K562 (cell line): ENCODE measurements around the gene CCDC71L. TPM values are rescaled to one million over a fixed set of nuclear protein-coding genes. Genes with fewer than 3 reads are reported as not detected.
A peak's percentile ranks its signal among the peaks of the same experiment; 100 is the strongest.

Experiments used
- ARID2 ChIP-seq: fragments of 450-650 bp; IDR thresholded peaks from 2 replicates; pipeline ENCODE4 v1.6.1; 2017; ENCODE audit warnings: antibody characterized with exemption, mild to moderate bottlenecking
- BRD9 ChIP-seq: fragments of 450-650 bp; IDR thresholded peaks from 2 replicates; pipeline ENCODE4 v1.6.1; 2018; ENCODE audit warnings: low read depth; ENCODE audit not compliant: partially characterized antibody
- CTBP1 ChIP-seq: fragments of 450-650 bp; IDR thresholded peaks from 2 replicates; pipeline ENCODE4 v1.6.1; 2016; ENCODE audit warnings: borderline replicate concordance
- E2F4 ChIP-seq: sonication (generic); formaldehyde crosslinking; IDR thresholded peaks from 2 replicates; pipeline ENCODE4 v1.8.0; 2022; ENCODE audit warnings: mild to moderate bottlenecking, low read depth, missing genetic modification reagents
- ETV1 ChIP-seq: fragments of 450-650 bp; conservative IDR thresholded peaks from 2 replicates; pipeline ENCODE4 v1.6.1; 2016; ENCODE audit warnings: missing genetic modification characterization, control low read depth, low read depth, missing compliant biosample characterization
- FOXK2 ChIP-seq, 2 experiments: fragments of 450-650 bp; IDR thresholded peaks in 1 of 2; conservative IDR thresholded peaks in 1 of 2; 2 replicates each; pipeline ENCODE4 v1.6.1; 2016; ENCODE audit warnings: low read depth in 2 of 2, mild to moderate bottlenecking in 1 of 2
- HDAC3 ChIP-seq: fragments of 450-650 bp; IDR thresholded peaks from 2 replicates; pipeline ENCODE4 v1.6.1; 2018; ENCODE audit warnings: borderline replicate concordance, mild to moderate bottlenecking, moderate library complexity; ENCODE audit not compliant: partially characterized antibody
- HNRNPUL1 ChIP-seq: fragments of 200-400 bp; formaldehyde crosslinking; IDR thresholded peaks from 2 replicates; pipeline ENCODE4 v1.6.1; 2017; ENCODE audit warnings: low read length
- JUN ChIP-seq, 2 experiments: sonication (generic) in 1 of 2; formaldehyde crosslinking in 1 of 2; IDR thresholded peaks; 2 replicates each; pipeline versions ENCODE4 v1.6.1 to v1.8.0; 2012 to 2022; ENCODE audit warnings: borderline replicate concordance in 2 of 2, mild to moderate bottlenecking in 2 of 2, improper control_type of control experiment in 1 of 2, low read depth in 1 of 2, low read length in 1 of 2, missing genetic modification reagents in 1 of 2
- NUFIP1 ChIP-seq: fragments of 450-650 bp; IDR thresholded peaks from 2 replicates; pipeline ENCODE4 v1.6.1; 2018; ENCODE audit not compliant: partially characterized antibody
- SMAD2 ChIP-seq: fragments of 150-350 bp; IDR thresholded peaks from 2 replicates; pipeline ENCODE4 v1.6.1; 2014; ENCODE audit warnings: low read depth, mild to moderate bottlenecking, low read length
- ZNF143 ChIP-seq: sonication (generic); formaldehyde crosslinking; IDR thresholded peaks from 2 replicates; pipeline ENCODE4 v1.9.0; 2022; ENCODE audit warnings: mild to moderate bottlenecking, missing genetic modification reagents
- ZNF274 ChIP-seq: IDR thresholded peaks from 2 replicates; pipeline ENCODE4 v1.6.1; 2011; ENCODE audit warnings: low read depth, mild to moderate bottlenecking, low read length, moderate library complexity, borderline replicate concordance
- ZNF280B ChIP-seq: fragments of 250-450 bp; sonication (Bioruptor Pico); IDR thresholded peaks from 2 replicates; pipeline ENCODE4 v1.5.1; 2021; ENCODE audit warnings: mild to moderate bottlenecking
- ZNF318 ChIP-seq, 2 experiments: fragments of 450-650 bp; IDR thresholded peaks; 2 replicates each; pipeline ENCODE4 v1.6.1; 2016; ENCODE audit warnings: mild to moderate bottlenecking in 2 of 2, borderline replicate concordance in 1 of 2, low read depth in 1 of 2, moderate library complexity in 1 of 2
- ZNF668 ChIP-seq: fragments of 250-450 bp; sonication (Bioruptor Pico); IDR thresholded peaks from 2 replicates; pipeline ENCODE4 v1.8.0; 2022; ENCODE audit warnings: mild to moderate bottlenecking, inconsistent platforms
- polyA plus RNA-seq, 8 experiments: library from polyadenylated mRNA; depleted of rRNA in 4 of 8; stranded (reverse) in 5 of 8; unstranded in 3 of 8; fragments of >200 nt; fragmentation: Nextera tagmentation in 2 of 8; fragmentation: Illumina TruSeq in 1 of 8; extraction: Ambion mirVana in 2 of 8; extraction: Trizol in 1 of 8; gene quantifications; 2 replicates each; pipeline versions ENCODE4 v1.2.1 to v1.2.3, GENCODE V29; 2011 to 2014; ENCODE audit warnings: inconsistent platforms in 1 of 8, missing spikeins in 1 of 8
- total RNA-seq, 7 experiments: library from RNA; depleted of rRNA in 6 of 7; stranded (reverse); fragments of >200 nt in 6 of 7; fragmentation: Illumina TruSeq in 2 of 7; extraction: Trizol in 2 of 7; gene quantifications; 2 replicates each; pipeline versions ENCODE4 v1.2.1 to v1.2.3, GENCODE V29; 2011 to 2021; ENCODE audit warnings: low replicate concordance in 1 of 7

The CCDC71L gene
- total and polyA plus RNA-seq, 9 of the 15 experiments (the other 6 are each of a cell fraction or from before 2014, with no cell fraction given) = 5.7 to 108 (median 25.4) TPM

GRCh38 chr7:106655703-106656498, 5.1 kb downstream of the CCDC71L start (continued):
- TF ChIP-seq ZNF318 (IDR thresholded peaks at IDR 0.05; ENCODE audit: borderline replicate concordance in 1 of 2, low read depth in 1 of 2) (peak in 1 of 2 experiments; percentile 98; a peak in 1 of 4 replicates), NUFIP1 (peak; percentile 62), E2F4 (CRISPR knock-in tag) (no peak), ARID2 (no peak), SMAD2 (no peak), ZNF668 (CRISPR knock-in tag) (0 out of 2 replicates have a peak, but pooled peaks have one; percentile 28), ZNF143 (CRISPR knock-in tag) (no peak), BRD9 (peak; percentile 74), ETV1 (tag) (peak; percentile 56; the same call in 1 of the 2 replicates), CTBP1 (peak; percentile 43), ZNF280B (CRISPR knock-in tag) (no peak), ZNF274 (no peak), JUN (IDR thresholded peaks at IDR 0.05; ENCODE audit: borderline replicate concordance, low read depth, low read length) (no peak), JUN (CRISPR knock-in tag; IDR thresholded peaks at IDR 0.05; ENCODE audit: borderline replicate concordance) (no peak), FOXK2 (conservative IDR thresholded peaks at IDR 0.05 in 1 of 2, IDR thresholded peaks at IDR 0.05 in 1 of 2; ENCODE audit: low read depth in 2 of 2) (no peak), HDAC3 (peak; percentile 11), HNRNPUL1 (no peak)
